HEK293T (cell line): ENCODE results near the gene TLN1.

ENCODE experiments used
- CTCF ChIA-PET: fragments of 350-600 bp; formaldehyde crosslinking; extraction: SDS; loops from one replicate; lab custom pipeline; 2021; ENCODE audit warnings: antibody characterized with exemption, inconsistent platforms; lab: Yijun Ruan, JAX
- POLR2A ChIA-PET: fragments of 350-600 bp; formaldehyde crosslinking; extraction: SDS; loops from one replicate; lab custom pipeline; 2020; ENCODE audit warnings: antibody characterized with exemption, inconsistent platforms; lab: Yijun Ruan, JAX
- DNase-seq: peaks from one replicate; pipeline ENCODE4 v3.0.0; 2012; ENCODE audit warnings: mixed read lengths; ENCODE audit errors: extremely low spot score
- ARNT ChIP-seq: fragments of 450-650 bp; IDR thresholded peaks from 2 replicates; pipeline ENCODE4 v1.6.1; 2017; ENCODE audit warnings: mild to moderate bottlenecking
- BHLHE40 ChIP-seq: fragments of 450-650 bp; IDR thresholded peaks from 2 replicates; pipeline ENCODE4 v1.6.1; 2016; ENCODE audit warnings: mild to moderate bottlenecking, moderate library complexity, borderline replicate concordance
- CTBP1 ChIP-seq: fragments of 450-650 bp; IDR thresholded peaks from 2 replicates; pipeline ENCODE4 v1.6.1; 2016; ENCODE audit warnings: borderline replicate concordance
- ELF4 ChIP-seq: fragments of 450-650 bp; IDR thresholded peaks from 2 replicates; pipeline ENCODE4 v1.6.1; 2017; ENCODE audit warnings: antibody characterized with exemption
- FOXA1 ChIP-seq: fragments of 450-650 bp; IDR thresholded peaks from 2 replicates; pipeline ENCODE4 v1.6.1; 2016; ENCODE audit warnings: mild to moderate bottlenecking
- FOXK2 ChIP-seq: fragments of 450-650 bp; IDR thresholded peaks from 2 replicates; pipeline ENCODE4 v1.6.1; 2016; ENCODE audit warnings: mild to moderate bottlenecking
- FOXM1 ChIP-seq: fragments of 450-650 bp; IDR thresholded peaks from 2 replicates; pipeline ENCODE4 v1.6.1; 2017; ENCODE audit warnings: mild to moderate bottlenecking, borderline replicate concordance
- HDGF ChIP-seq: fragments of 450-650 bp; IDR thresholded peaks from 2 replicates; pipeline ENCODE4 v1.6.1; 2017; ENCODE audit warnings: antibody characterized with exemption, borderline replicate concordance
- L3MBTL2 ChIP-seq: fragments of 450-650 bp; conservative IDR thresholded peaks from 2 replicates; pipeline ENCODE4 v1.6.1; 2016; ENCODE audit warnings: mild to moderate bottlenecking
- LEF1 ChIP-seq: fragments of 450-650 bp; IDR thresholded peaks from 2 replicates; pipeline ENCODE4 v1.6.1; 2017; ENCODE audit warnings: mild to moderate bottlenecking, borderline replicate concordance
- NFRKB ChIP-seq: fragments of 450-650 bp; IDR thresholded peaks from 2 replicates; pipeline ENCODE4 v1.6.1; 2016; ENCODE audit warnings: mild to moderate bottlenecking, moderate library complexity
- PKNOX1 ChIP-seq: fragments of 450-650 bp; IDR thresholded peaks from 2 replicates; pipeline ENCODE4 v1.6.1; 2016
- SP1 ChIP-seq: fragments of 450-650 bp; IDR thresholded peaks from 2 replicates; pipeline ENCODE4 v1.6.1; 2017
- SUZ12 ChIP-seq: fragments of 450-650 bp; IDR thresholded peaks from 2 replicates; pipeline ENCODE4 v1.6.1; 2016; ENCODE audit warnings: mild to moderate bottlenecking
- TARDBP ChIP-seq: fragments of 450-650 bp; IDR thresholded peaks from 2 replicates; pipeline ENCODE4 v1.6.1; 2016
- ZNF384 ChIP-seq: fragments of 450-650 bp; IDR thresholded peaks from 2 replicates; pipeline ENCODE4 v1.6.1; 2016

The TLN1 gene

DNA sequence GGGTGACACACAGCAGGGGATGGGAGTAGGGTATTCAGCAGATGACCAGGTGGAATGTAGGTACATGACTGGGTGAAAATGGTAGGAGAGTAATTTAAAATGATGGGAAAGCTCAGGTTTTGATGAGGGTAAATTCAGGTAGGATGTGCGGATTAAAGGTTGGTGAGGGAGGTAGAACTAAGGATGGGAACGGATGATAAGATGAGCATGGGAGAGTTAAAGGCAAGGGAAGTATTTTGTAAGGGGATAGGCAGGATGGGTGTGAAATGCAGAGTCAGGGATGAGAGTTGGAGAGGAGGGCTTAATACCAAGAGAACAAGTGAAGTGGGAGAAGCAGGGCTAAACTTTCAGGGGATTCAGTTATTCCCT is 1.5 kb downstream of the TLN1 start:
- POLR2A ChIA-PET: interaction anchor here (1.0 to 2.2 kb wide), 4 partner anchors 66 to 84 kb away, joined by 3 to 12 read pairs (median 3); partner anchors contain the start of gene ARHGEF39
- no peak for TF ChIP-seq SUZ12
- TF ChIP-seq FOXA1: no peak
- TF ChIP-seq ARNT: no peak
- no peak for TF ChIP-seq SP1
- TF ChIP-seq NFRKB: no peak
- TF ChIP-seq FOXK2: no peak
- TF ChIP-seq HDGF: no peak
- no peak for TF ChIP-seq CTBP1
- TF ChIP-seq FOXM1: no peak
- TF ChIP-seq PKNOX1: no peak
- TF ChIP-seq ZNF384: no peak
- no peak for TF ChIP-seq L3MBTL2
- TF ChIP-seq ELF4: no peak
- no peak for TF ChIP-seq BHLHE40
- no peak for TF ChIP-seq TARDBP
- TF ChIP-seq LEF1: no peak
- CTCF ChIA-PET: interaction anchor here (0.7 to 3.2 kb wide), 2 partner anchors 34 to 85 kb away, joined by 5 to 11 read pairs; no protein-coding TSS in a partner anchor
- no peak for DNase-seq

- ChIA-PET POLR2A (interaction anchor here (1.0 kb wide), 2 partner anchors 69 to 71 kb away, joined by 3 read pairs; no protein-coding TSS in a partner anchor), CTCF (interaction anchor here (0.7 to 3.2 kb wide), 3 partner anchors 33 to 84 kb away, joined by 3 to 11 read pairs (median 5); no protein-coding TSS in a partner anchor)
Measured at GRCh38 chr9:35729700-35730485, 2.1 kb downstream of the TLN1 start.

DNA sequence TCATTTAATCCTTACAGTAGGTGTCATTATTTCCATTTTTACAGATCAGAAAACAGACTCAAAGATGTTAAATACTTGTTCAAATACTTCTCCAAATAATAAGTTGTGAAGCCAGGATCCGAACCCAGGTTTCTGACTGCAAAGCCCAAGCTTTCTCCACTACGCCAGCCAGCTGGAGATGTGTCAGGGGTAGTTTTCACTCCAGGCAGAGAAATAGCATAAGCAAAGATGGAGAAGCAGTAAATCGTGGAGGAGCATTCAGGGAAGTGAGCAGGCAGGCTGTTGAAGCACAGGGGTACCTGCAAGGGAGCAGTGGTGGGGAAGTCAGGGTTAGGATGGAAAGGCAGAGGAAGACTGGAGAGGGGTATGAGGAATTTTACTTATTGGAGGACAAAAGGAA is 2.9 kb downstream of the TLN1 start:
- DNase-seq: no peak
- ChIA-PET CTCF (interaction anchor here (0.7 kb wide), 1 partner anchor 32 kb away, joined by 3 read pairs; no protein-coding TSS in a partner anchor), POLR2A (no interaction called here)

More at GRCh38 chr9:35729700-35730485, 2.1 kb downstream of the TLN1 start:
- no peak for TF ChIP-seq ELF4
- no peak for TF ChIP-seq PKNOX1
- no peak for TF ChIP-seq FOXA1
- no peak for TF ChIP-seq SUZ12
- no peak for TF ChIP-seq HDGF
- no peak for TF ChIP-seq ARNT
- TF ChIP-seq LEF1: no peak
- no peak for TF ChIP-seq CTBP1
- TF ChIP-seq FOXK2: no peak
- TF ChIP-seq ZNF384: no peak
- TF ChIP-seq BHLHE40: no peak
- no peak for TF ChIP-seq L3MBTL2
- DNase-seq: peak; percentile 73

GRCh38 chr9:35728041-35728971 is 3.7 kb downstream of the TLN1 start:
- ChIA-PET POLR2A (no interaction called here), CTCF (interaction anchor here (1.0 to 1.9 kb wide), 2 partner anchors 31 to 32 kb away, joined by 3 to 6 read pairs; no protein-coding TSS in a partner anchor)
- no peak for DNase-seq
- no peak for TF ChIP-seq TARDBP
- TF ChIP-seq HDGF: no peak
- no peak for TF ChIP-seq LEF1
- no peak for TF ChIP-seq FOXM1
- no peak for TF ChIP-seq FOXA1
- TF ChIP-seq NFRKB: no peak
- no peak for TF ChIP-seq FOXK2
- TF ChIP-seq PKNOX1: no peak
- no peak for TF ChIP-seq SP1
- TF ChIP-seq ARNT: no peak
- no peak for TF ChIP-seq CTBP1
- TF ChIP-seq ELF4: no peak
- no peak for TF ChIP-seq SUZ12

More for the DNA sequence above, 2.9 kb downstream of the TLN1 start:
- TF ChIP-seq ELF4: no peak
- no peak for TF ChIP-seq FOXM1
- no peak for TF ChIP-seq ARNT
- TF ChIP-seq L3MBTL2: no peak
- TF ChIP-seq BHLHE40: no peak
- TF ChIP-seq SUZ12: no peak
- no peak for TF ChIP-seq NFRKB
- no peak for TF ChIP-seq TARDBP
- TF ChIP-seq FOXK2: no peak
- TF ChIP-seq CTBP1: no peak
- no peak for TF ChIP-seq ZNF384
- TF ChIP-seq PKNOX1: no peak
- no peak for TF ChIP-seq SP1
- no peak for TF ChIP-seq HDGF

- ChIA-PET CTCF (interaction anchor here (1.0 to 1.9 kb wide), 2 partner anchors 30 to 31 kb away, joined by 3 to 6 read pairs; no protein-coding TSS in a partner anchor), POLR2A (no interaction called here)
- TF ChIP-seq ARNT (no peak), BHLHE40 (no peak), L3MBTL2 (no peak), FOXA1 (no peak), SUZ12 (no peak), HDGF (no peak), PKNOX1 (no peak), ZNF384 (no peak), SP1 (no peak), TARDBP (no peak), FOXM1 (no peak), ELF4 (no peak), FOXK2 (no peak), LEF1 (no peak), NFRKB (no peak)
Measured at GRCh38 chr9:35727676-35728040, 4.3 kb downstream of the TLN1 start.

More at GRCh38 chr9:35727676-35728040, 4.3 kb downstream of the TLN1 start:
- no peak for DNase-seq
